ENCODE results near the gene CSNK2A3.

DNA sequence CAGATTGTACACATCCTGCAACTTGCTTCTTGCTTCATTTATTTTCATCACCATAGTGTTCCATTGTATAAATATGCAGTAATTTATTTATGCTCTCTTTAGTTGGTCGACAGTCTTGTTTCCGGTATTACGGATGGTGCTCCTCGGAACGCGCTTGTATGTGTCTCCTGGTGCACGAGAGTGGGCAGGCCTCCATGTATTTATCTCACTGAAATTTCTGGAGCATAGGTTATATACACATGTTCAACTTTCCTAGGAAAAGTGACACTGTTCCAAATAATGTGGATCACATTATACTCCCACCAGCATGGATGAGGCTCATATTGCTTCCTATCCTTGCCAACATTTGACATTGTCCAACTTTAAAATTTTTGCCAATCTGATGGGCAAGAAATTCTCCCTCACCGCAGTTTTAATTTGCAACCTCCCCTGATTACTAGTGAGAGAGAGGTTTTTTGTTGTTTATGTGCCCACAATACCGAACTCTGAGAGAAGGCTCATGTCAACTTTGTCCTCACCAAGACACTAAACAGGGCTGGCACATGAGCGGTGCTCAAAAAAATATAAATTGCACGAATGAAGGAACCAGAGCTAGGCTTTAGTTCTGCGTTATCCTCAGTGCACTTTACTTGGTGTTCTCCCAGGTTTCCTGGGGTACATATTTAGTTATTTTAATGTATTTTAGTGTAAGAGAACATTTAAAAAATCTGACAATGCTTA lies 3.8 kb downstream of the CSNK2A3 start:
- TF ChIP-seq, protein P1, sequence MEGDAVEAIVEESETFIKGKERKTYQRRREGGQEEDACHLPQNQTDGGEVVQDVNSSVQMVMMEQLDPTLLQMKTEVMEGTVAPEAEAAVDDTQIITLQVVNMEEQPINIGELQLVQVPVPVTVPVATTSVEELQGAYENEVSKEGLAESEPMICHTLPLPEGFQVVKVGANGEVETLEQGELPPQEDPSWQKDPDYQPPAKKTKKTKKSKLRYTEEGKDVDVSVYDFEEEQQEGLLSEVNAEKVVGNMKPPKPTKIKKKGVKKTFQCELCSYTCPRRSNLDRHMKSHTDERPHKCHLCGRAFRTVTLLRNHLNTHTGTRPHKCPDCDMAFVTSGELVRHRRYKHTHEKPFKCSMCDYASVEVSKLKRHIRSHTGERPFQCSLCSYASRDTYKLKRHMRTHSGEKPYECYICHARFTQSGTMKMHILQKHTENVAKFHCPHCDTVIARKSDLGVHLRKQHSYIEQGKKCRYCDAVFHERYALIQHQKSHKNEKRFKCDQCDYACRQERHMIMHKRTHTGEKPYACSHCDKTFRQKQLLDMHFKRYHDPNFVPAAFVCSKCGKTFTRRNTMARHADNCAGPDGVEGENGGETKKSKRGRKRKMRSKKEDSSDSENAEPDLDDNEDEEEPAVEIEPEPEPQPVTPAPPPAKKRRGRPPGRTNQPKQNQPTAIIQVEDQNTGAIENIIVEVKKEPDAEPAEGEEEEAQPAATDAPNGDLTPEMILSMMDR (IDR thresholded peaks at IDR 0.05), result no peak
- no peak for TF ChIP-seq POLR2A (IDR thresholded peaks at IDR 0.05)
